Right lobe of liver (tissue), 6 donors: ENCODE measurements around the gene SLC1A3. TPM values are rescaled to one million over a fixed set of nuclear protein-coding genes. Genes with fewer than 3 reads are reported as not detected.
"Not testable (repeated sequence)": the region's sequence is repeated elsewhere in the genome, so short reads cannot be mapped to it uniquely, and the experiment has no call there.

Experiments
- ATAC-seq, 4 donors: fragments of 200-7000 bp; cut with Tn5 transposase; one replicate each; pipeline ENCODE4 v1.9.1; 2020; ENCODE audit warnings: mild to moderate bottlenecking in 4 of 4, moderate library complexity in 4 of 4
- DNase-seq, 3 donors: peaks; one replicate each; pipeline ENCODE4 v3.0.0-alpha.2; 2020
- H3K27ac ChIP-seq, 3 donors: fragments of 200-600 bp; one replicate each; pipeline ENCODE4 v1.8.0; 2022
- H3K27me3 ChIP-seq, 2 donors: fragments of 200-600 bp; one replicate each; pipeline ENCODE4 v1.8.0; 2022
- H3K36me3 ChIP-seq, 4 donors: fragments of 200-600 bp; sonication (generic) in 1 of 4; one replicate each; pipeline versions ENCODE4 v1.5.1 to v1.8.0; 2017 to 2022; ENCODE audit warnings: control low read depth in 1 of 4
- H3K4me1 ChIP-seq, 4 donors: fragments of 200-600 bp; sonication (generic) in 1 of 4; one replicate each; pipeline versions ENCODE4 v1.5.1 to v1.8.0; 2017 to 2022; ENCODE audit warnings: control low read depth in 1 of 4
- H3K4me3 ChIP-seq, 3 donors: fragments of 200-600 bp; one replicate each; pipeline ENCODE4 v1.8.0; 2022
- H3K9me3 ChIP-seq, 4 donors: fragments of 200-600 bp; sonication (generic) in 1 of 4; one replicate each; pipeline versions ENCODE4 v1.5.1 to v1.8.0; 2017 to 2022; ENCODE audit warnings: control low read depth in 1 of 4
- POLR2A ChIP-seq: fragments of 450-650 bp; IDR thresholded peaks from one replicate; pipeline ENCODE4 v1.6.1; 2017; ENCODE audit warnings: antibody characterized with exemption, mild to moderate bottlenecking
- WGBS: methylation state at CpG from one replicate; pipeline ENCODE4 v1.1.6; 2018; ENCODE audit warnings: low coverage, low lambda C conversion rate; ENCODE audit not compliant: insufficient coverage; ENCODE audit errors: missing lambda C conversion rate; 5-methylcytosine and 5-hydroxymethylcytosine counted together
- intact Hi-C, 2 donors: fragments of 100-400 bp; cut with DNase I; formaldehyde crosslinking; loops; one replicate each; pipeline versions ENCODE4 v1.11.2 to v1.14.1; 2022
- total RNA-seq, 6 experiments: library from RNA; depleted of rRNA in 2 of 6; stranded (reverse); fragments of >200 nt in 2 of 6; fragmentation: NEBNext Ultra II Directional in 3 of 6; extraction: Animal tissue kit (Norgen Biotek cat#: 25700) in 3 of 6; gene quantifications; one replicate each; pipeline versions ENCODE4 v1.1.0 to v1.2.4, GENCODE V29; 2016 to 2023
- TF ChIP-seq, protein P1 (sequence below), 4 donors: fragments of 200-600 bp in 3 of 4; fragments of 450-650 bp in 1 of 4; IDR thresholded peaks; one replicate each; pipeline versions ENCODE4 v1.5.1 to v1.8.0; 2016 to 2022; ENCODE audit warnings: antibody characterized with exemption in 4 of 4, mild to moderate bottlenecking in 2 of 4
- donor health status: DM: no; HTN: yes; CAD: no.
- donor health status: DM: no; HTN: no; CAD: no.
- donor health status: DM: no; HTN: no; CAD: no.
- donor health status: DM: no; HTN: yes; CAD: no.
- donor health status: DM: no; HTN: yes; CAD: no.

SLC1A3 gene
- total RNA-seq, 6 experiments from 2014 or later, result 4.7 to 15.1 (median 6.1) TPM

DNA sequence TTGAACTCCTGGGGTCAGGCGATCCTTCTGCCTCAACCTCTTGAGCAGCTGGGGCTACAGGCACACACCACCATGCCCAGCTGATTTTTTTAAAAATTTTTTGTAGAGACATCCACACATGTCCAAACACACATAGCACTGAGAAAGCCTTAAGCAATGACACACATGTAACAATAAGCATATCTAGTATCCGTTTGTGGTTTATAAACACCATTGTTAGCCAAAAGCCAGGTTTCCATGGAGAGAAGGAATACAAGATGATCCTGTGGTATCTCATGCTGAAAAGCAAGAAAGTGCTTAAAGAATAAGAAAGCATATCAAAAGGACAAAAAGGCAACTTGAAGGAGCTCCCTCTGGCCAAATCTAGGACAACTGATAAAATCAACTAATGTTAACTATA lies 29.7 kb upstream of the SLC1A3 start:
- Histone ChIP-seq H3K27me3 (no peaks in the 10 kb centered on the region), H3K36me3 (no peaks in the 10 kb centered on the region), H3K4me3 (no peak overlapping the region), H3K4me1 (no peaks in the 10 kb centered on the region), H3K27ac (no peak overlapping the region), H3K9me3 (no peaks in the 10 kb centered on the region)
- WGBS, result 58% methylated on average over 2 of the region's 2 CpGs
- intact Hi-C loops, result no loop called here
- no peak for TF ChIP-seq POLR2A
- TF ChIP-seq, protein P1, sequence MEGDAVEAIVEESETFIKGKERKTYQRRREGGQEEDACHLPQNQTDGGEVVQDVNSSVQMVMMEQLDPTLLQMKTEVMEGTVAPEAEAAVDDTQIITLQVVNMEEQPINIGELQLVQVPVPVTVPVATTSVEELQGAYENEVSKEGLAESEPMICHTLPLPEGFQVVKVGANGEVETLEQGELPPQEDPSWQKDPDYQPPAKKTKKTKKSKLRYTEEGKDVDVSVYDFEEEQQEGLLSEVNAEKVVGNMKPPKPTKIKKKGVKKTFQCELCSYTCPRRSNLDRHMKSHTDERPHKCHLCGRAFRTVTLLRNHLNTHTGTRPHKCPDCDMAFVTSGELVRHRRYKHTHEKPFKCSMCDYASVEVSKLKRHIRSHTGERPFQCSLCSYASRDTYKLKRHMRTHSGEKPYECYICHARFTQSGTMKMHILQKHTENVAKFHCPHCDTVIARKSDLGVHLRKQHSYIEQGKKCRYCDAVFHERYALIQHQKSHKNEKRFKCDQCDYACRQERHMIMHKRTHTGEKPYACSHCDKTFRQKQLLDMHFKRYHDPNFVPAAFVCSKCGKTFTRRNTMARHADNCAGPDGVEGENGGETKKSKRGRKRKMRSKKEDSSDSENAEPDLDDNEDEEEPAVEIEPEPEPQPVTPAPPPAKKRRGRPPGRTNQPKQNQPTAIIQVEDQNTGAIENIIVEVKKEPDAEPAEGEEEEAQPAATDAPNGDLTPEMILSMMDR (IDR thresholded peaks at IDR 0.05), result no peak
- DNase-seq, result no peak
- ATAC-seq, result no peak

DNA sequence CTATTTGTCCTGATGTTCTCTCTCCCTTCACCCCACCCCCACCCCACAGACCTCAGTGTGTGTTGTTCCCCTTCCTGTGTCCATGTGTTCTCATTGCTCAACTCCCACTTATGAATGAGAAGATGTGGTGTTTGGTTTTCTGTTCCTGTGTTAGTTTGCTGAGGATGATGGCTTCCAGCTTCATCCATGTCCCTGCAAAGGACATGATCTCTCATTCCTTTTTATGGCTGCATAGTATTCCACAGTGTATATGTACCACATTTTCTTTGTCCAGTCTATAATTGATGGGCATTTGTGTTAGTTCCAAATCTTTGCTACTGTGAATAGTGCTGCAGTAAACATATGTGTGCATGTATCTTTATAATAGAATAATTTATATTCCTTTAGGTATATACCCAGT lies 26.5 kb upstream of the SLC1A3 start:
- DNase-seq, H3K9me3 ChIP-seq, H3K4me3 ChIP-seq, H3K36me3 ChIP-seq, H3K4me1 ChIP-seq, H3K27ac ChIP-seq, intact Hi-C loops, ATAC-seq, H3K27me3 ChIP-seq: not testable (repeated sequence)

DNA sequence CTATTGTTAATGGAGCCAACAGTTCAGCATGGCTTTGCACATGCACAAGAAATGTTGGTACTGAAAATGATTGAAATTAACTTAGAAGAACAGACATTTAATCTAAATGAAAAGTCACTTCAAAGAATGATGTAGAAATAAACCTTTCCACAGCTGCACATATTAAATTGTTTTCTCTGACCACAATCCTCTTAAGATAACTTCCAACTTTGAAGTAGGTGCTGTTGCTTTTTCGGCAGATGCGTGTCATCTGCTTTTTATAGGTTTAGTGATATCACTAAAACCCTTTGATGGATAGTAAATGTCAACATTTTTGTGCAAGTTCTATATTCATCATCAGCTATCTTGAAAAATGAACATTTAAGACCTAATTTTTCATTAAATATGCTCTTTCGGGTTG lies 25.3 kb upstream of the SLC1A3 start:
- H3K27ac ChIP-seq, result no peak overlapping the region
- ATAC-seq, result no peak
- no peak overlapping the region for H3K4me3 ChIP-seq
- no peak for TF ChIP-seq POLR2A
- TF ChIP-seq, protein P1 (IDR thresholded peaks at IDR 0.05), result no peak
- DNase-seq, result no peak
- no peaks in the 10 kb centered on the region for H3K27me3 ChIP-seq
- no peaks in the 10 kb centered on the region for H3K4me1 ChIP-seq
- no peaks in the 10 kb centered on the region for H3K36me3 ChIP-seq
- intact Hi-C loops, result no loop called here
- H3K9me3 ChIP-seq, result no peaks in the 10 kb centered on the region
- 56% methylated on average over 3 of the region's 3 CpGs for WGBS

DNA sequence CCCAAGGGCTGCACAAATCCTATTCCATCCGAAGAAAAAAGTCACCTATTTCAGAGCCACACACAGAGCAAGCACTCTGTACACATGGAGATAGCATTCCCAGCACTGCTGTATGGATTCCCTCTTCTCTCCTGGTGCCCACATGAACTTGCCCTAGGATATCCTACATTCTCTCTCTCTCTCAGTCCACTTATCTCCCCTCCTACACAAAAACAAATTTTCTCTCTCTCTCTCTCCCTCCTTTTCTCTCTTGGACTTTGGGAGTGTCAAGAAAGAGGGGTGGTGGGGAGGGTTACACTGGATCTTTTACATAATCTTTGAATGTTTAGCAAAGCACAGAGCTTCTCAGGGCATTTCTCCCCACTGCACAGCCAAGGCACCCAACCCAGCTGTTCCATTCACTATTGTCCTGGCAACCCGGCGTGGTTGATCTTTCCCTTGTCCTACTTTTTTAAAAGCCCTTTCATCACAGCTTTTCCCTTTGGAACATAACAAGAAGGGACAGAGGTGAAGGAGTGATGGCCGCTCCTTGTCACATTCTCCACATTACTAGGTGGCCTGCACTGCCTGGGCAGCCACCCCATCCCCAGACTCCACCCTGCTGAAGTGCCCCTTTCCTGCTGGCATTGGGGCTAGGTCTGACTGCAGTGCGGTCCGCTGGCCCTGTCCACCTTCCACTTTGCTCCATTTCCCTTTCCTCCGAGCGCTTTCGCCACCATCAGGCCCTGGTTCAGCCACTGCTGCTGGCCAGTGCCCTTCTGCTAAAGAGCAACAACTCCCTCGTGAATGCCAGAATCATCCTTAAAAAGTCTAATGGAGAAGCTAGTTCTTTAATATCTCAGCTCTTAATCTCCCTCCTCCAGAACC lies 22.2 kb upstream of the SLC1A3 start:
- Histone ChIP-seq H3K4me1 (no peaks in the 10 kb centered on the region), H3K9me3 (no peaks in the 10 kb centered on the region), H3K27me3 (no peaks in the 10 kb centered on the region), H3K4me3 (no peak overlapping the region), H3K27ac (no peak overlapping the region), H3K36me3 (no peaks in the 10 kb centered on the region)
- DNase-seq, result no peak
- no peak for ATAC-seq
- TF ChIP-seq, protein P1 (IDR thresholded peaks at IDR 0.05), result no peak
- no peak for TF ChIP-seq POLR2A
- WGBS, result 69% methylated on average over 10 of the region's 10 CpGs
- intact Hi-C loops, result no loop called here

DNA sequence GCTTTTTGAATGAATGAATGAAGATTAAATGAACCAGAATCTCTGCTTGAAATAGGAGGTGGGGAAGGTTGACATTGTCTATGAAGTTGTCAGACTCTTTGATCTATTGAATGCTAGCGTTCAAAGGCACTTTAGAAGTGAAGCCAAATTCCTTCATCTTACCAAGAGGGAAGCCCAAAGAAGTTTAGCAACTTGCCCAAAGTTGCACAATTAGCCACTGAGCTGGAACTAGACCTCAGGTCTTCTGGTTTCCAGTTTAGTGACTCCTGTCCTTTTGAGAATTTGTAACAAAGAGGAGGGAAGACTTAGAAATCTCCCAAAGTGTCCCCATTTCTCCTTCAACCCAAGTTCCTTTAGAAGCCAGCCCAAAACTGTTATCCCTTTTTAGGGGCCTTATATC lies 20.7 kb upstream of the SLC1A3 start:
- Histone ChIP-seq H3K4me3 (no peak overlapping the region), H3K36me3 (no peaks in the 10 kb centered on the region), H3K4me1 (no peaks in the 10 kb centered on the region), H3K27ac (no peak overlapping the region), H3K9me3 (no peaks in the 10 kb centered on the region), H3K27me3 (no peaks in the 10 kb centered on the region)
- intact Hi-C loops, result no loop called here
- WGBS, result 20% methylated on average over 1 of the region's 1 CpG
- TF ChIP-seq, protein P1 (IDR thresholded peaks at IDR 0.05), result no peak
- no peak for TF ChIP-seq POLR2A
- DNase-seq, result no peak
- ATAC-seq, result no peak
